GM12878 (cell line): ENCODE results near the gene FRZB. TPM values are rescaled to one million over a fixed set of nuclear protein-coding genes. Genes with fewer than 3 reads are reported as not detected.

Experiments
- ATAC-seq: fragments of 200-7000 bp; cut with Tn5 transposase; 3 replicates; pipeline ENCODE4 v1.9.1; 2020; ENCODE audit warnings: mild to moderate bottlenecking, moderate library complexity
- BruUV-seq: library from RNA; stranded (reverse); fragments of 400-500 nt; replicated peaks from 2 replicates; lab custom pipeline; 2021; lab: Mats Ljungman, UMichigan
- CTCF ChIA-PET: fragments of 300-600 bp; sonication (Branson Sonifier 250); formaldehyde crosslinking; extraction: SDS; loops from one replicate; lab custom pipeline; 2021; ENCODE audit warnings: inconsistent platforms; lab: Yijun Ruan, JAX
- POLR2A ChIA-PET: fragments of 350-600 bp; formaldehyde crosslinking; extraction: SDS; loops from one replicate; lab custom pipeline; 2021; ENCODE audit warnings: inconsistent platforms; lab: Charles Lee
- RAD21 ChIA-PET: fragments of 300-600 bp; sonication (Branson Sonifier 250); formaldehyde crosslinking; loops from one replicate; lab custom pipeline; 2023; ENCODE audit warnings: antibody characterized with exemption; ENCODE audit not compliant: unreplicated experiment; lab: Charles Lee
- SMC1A ChIA-PET: fragments of 300-600 bp; sonication (Branson Sonifier 250); formaldehyde crosslinking; loops from one replicate; lab custom pipeline; 2023; ENCODE audit not compliant: unreplicated experiment, uncharacterized antibody; lab: Charles Lee
- DNase-seq: peaks from one replicate; pipeline ENCODE4 v3.0.0-alpha.2; 2011; ENCODE audit warnings: low read depth, low spot score
- FAIRE-seq: peaks from 3 replicates; lab custom pipeline; 2011; peaks lifted over from hg19 to GRCh38; lab: Jason Lieb, UNC
- H2AFZ ChIP-seq: 2 replicates; pipeline ENCODE4 v1.6.0; 2011; ENCODE audit warnings: low read depth, low read length, control low read depth; ENCODE audit not compliant: control insufficient read depth
- H3K27ac ChIP-seq: 2 replicates; pipeline ENCODE4 v1.5.1; 2011; ENCODE audit warnings: control low read depth; ENCODE audit not compliant: control insufficient read depth, insufficient read depth
- H3K27me3 ChIP-seq, 2 experiments: replicated peaks in 1 of 2; 2 replicates each; pipeline versions ENCODE4 v1.6.0 to v1.6.1; 2011; ENCODE audit warnings: low read length in 1 of 2; ENCODE audit not compliant: control insufficient read depth in 2 of 2, insufficient read depth in 2 of 2
- H3K36me3 ChIP-seq, 2 experiments: 2 replicates each; pipeline ENCODE4 v1.5.1; 2011; ENCODE audit warnings: low read length in 1 of 2; ENCODE audit not compliant: control insufficient read depth in 2 of 2, insufficient read depth in 2 of 2
- H3K4me1 ChIP-seq: 2 replicates; pipeline ENCODE4 v1.6.1; 2011; ENCODE audit warnings: mild to moderate bottlenecking, low read length, moderate library complexity, mixed read lengths; ENCODE audit not compliant: control insufficient read depth, insufficient read depth
- H3K4me2 ChIP-seq: 2 replicates; pipeline ENCODE4 v1.6.0; 2011; ENCODE audit warnings: control low read depth; ENCODE audit not compliant: control insufficient read depth, insufficient read depth
- H3K4me3 ChIP-seq: fragments of 200-600 bp; sonication (generic); 2 replicates; pipeline ENCODE4 v1.5.1; 2016
- H3K79me2 ChIP-seq: 2 replicates; pipeline ENCODE4 v1.6.0; 2011; ENCODE audit warnings: low read length; ENCODE audit not compliant: control insufficient read depth, insufficient read depth
- H3K9ac ChIP-seq: 2 replicates; pipeline ENCODE4 v1.8.0; 2011; ENCODE audit warnings: low read length, control low read depth, mixed read lengths; ENCODE audit not compliant: control insufficient read depth, insufficient read depth
- H3K9me3 ChIP-seq: replicated peaks from 3 replicates; pipeline ENCODE4 v1.5.1; 2011; ENCODE audit warnings: mild to moderate bottlenecking, low read length; ENCODE audit not compliant: control insufficient read depth, insufficient read depth
- H4K20me1 ChIP-seq: 2 replicates; pipeline ENCODE4 v1.6.0; 2011; ENCODE audit not compliant: control insufficient read depth, insufficient read depth
- BACH1 ChIP-seq: fragments of 450-650 bp; IDR thresholded peaks from 2 replicates; pipeline ENCODE4 v1.6.1; 2017; ENCODE audit warnings: mild to moderate bottlenecking, borderline replicate concordance
- IKZF1 ChIP-seq: fragments of 450-650 bp; conservative IDR thresholded peaks from 2 replicates; pipeline ENCODE4 v1.6.1; 2017; ENCODE audit warnings: antibody characterized with exemption, mild to moderate bottlenecking
- KAT2A ChIP-seq: conservative IDR thresholded peaks from 2 replicates; pipeline ENCODE4 v1.6.1; 2011; ENCODE audit warnings: low read depth, low read length; ENCODE audit not compliant: control insufficient read depth
- NFIC ChIP-seq: IDR thresholded peaks from 2 replicates; pipeline ENCODE4 v1.6.1; 2012; ENCODE audit warnings: low read depth, mild to moderate bottlenecking, inconsistent platforms, low read length, moderate library complexity
- RUNX3 ChIP-seq: IDR thresholded peaks from 2 replicates; pipeline ENCODE4 v1.6.1; 2012; ENCODE audit warnings: low read length, inconsistent platforms
- SREBF1 ChIP-seq: IDR thresholded peaks from 2 replicates; pipeline ENCODE4 v1.6.1; 2012; ENCODE audit warnings: mild to moderate bottlenecking, low read length
- WGBS: methylation state at CpG from one replicate; pipeline ENCODE4 v1.1.6; 2016; ENCODE audit warnings: low lambda C conversion rate; ENCODE audit not compliant: insufficient replicate concordance, insufficient coverage; ENCODE audit errors: missing lambda C conversion rate; 5-methylcytosine and 5-hydroxymethylcytosine counted together
- in situ Hi-C: fragments of 300-500 bp; cut with MboI; formaldehyde crosslinking; loops from 9 replicates; pipeline ENCODE4 v1.14.3; 2018; ENCODE audit warnings: mixed read lengths
- intact Hi-C: fragments of 100-400 bp; cut with micrococcal nuclease; formaldehyde crosslinking; loops from one replicate; pipeline ENCODE4 v1.14.2; 2022; ENCODE audit not compliant: unreplicated experiment
- polyA plus RNA-seq, 11 experiments: library from polyadenylated mRNA; depleted of rRNA in 4 of 11; unstranded in 6 of 11; stranded (reverse) in 5 of 11; fragments of >200 nt; fragmentation: Nextera tagmentation in 4 of 11; fragmentation: Illumina TruSeq in 1 of 11; extraction: Ambion mirVana in 4 of 11; extraction: Trizol in 1 of 11; gene quantifications; 1 replicate in 1 of 11; 2 replicates in 10 of 11; pipeline versions ENCODE4 v1.2.1 to v1.2.3, GENCODE V29; 2011 to 2016; ENCODE audit warnings: inconsistent platforms in 2 of 11, missing spikeins in 2 of 11, low read depth in 1 of 11
- total RNA-seq, 4 experiments: library from RNA; depleted of rRNA in 3 of 4; stranded (reverse); fragments of >200 nt in 3 of 4; fragmentation: Illumina TruSeq in 1 of 4; extraction: Trizol in 1 of 4; gene quantifications; 2 replicates each; pipeline versions ENCODE4 v1.2.1 to v1.2.3, GENCODE V29; 2013 to 2021
- TF ChIP-seq, protein P1 (sequence below): IDR thresholded peaks from 2 replicates; pipeline ENCODE4 v1.6.1; 2012; ENCODE audit warnings: mild to moderate bottlenecking, low read depth, low read length
- TF ChIP-seq, protein P2 (sequence below): fragments of 150-350 bp; IDR thresholded peaks from 2 replicates; pipeline ENCODE4 v1.6.1; 2014; ENCODE audit warnings: mild to moderate bottlenecking, low read depth, low read length

FRZB gene
- total and polyA plus RNA-seq, 10 of the 15 experiments (the other 5 are each of a cell fraction or from before 2014, with no cell fraction given), result 0.03 TPM; not detected in 9

DNA sequence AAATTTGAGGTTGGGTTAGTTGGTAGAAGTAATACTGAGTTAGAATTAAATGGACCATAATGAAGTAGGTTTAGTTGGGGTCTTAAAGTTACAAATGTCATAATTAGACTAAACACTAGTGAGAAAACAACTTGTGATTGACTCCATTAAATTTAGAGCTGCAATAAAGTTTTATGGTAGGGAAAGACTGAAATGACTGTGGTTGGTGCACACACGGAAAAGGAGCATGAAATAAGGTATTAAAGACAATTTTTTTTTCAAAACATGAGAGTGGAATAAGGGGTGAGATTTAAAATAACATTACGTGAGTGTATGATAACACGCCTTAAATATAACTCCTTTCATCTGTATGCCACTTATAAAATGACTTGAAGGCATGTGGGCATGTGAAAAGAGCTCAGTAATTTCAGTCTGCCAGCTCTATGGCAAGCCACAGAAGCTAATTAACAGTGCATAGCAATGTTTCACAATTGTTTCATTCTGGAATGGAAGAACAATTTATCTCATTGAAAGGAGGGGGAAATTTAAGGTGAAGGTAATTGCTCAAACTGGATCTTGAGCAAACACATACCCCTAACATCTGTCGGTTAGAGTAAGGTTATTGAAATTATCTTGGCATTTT lies 1.4 kb downstream of the FRZB start:
- POLR2A ChIA-PET, result no interaction called here
- no peak overlapping the region for H3K4me2 ChIP-seq
- H3K79me2 ChIP-seq, result no peaks in the 10 kb centered on the region
- DNase-seq, result no peak
- FAIRE-seq, result no peak
- no peaks in the 10 kb centered on the region for H3K9me3 ChIP-seq
- H2AFZ ChIP-seq, result no peak overlapping the region
- H3K4me3 ChIP-seq, result no peak overlapping the region
- 4% methylated on average over 4 of the region's 4 CpGs for WGBS
- H3K4me1 ChIP-seq, result no peaks in the 10 kb centered on the region
- CTCF ChIA-PET, result no interaction called here
- no peak for TF ChIP-seq KAT2A
- TF ChIP-seq SREBF1, result no peak
- no peak for TF ChIP-seq NFIC
- TF ChIP-seq, protein P1, sequence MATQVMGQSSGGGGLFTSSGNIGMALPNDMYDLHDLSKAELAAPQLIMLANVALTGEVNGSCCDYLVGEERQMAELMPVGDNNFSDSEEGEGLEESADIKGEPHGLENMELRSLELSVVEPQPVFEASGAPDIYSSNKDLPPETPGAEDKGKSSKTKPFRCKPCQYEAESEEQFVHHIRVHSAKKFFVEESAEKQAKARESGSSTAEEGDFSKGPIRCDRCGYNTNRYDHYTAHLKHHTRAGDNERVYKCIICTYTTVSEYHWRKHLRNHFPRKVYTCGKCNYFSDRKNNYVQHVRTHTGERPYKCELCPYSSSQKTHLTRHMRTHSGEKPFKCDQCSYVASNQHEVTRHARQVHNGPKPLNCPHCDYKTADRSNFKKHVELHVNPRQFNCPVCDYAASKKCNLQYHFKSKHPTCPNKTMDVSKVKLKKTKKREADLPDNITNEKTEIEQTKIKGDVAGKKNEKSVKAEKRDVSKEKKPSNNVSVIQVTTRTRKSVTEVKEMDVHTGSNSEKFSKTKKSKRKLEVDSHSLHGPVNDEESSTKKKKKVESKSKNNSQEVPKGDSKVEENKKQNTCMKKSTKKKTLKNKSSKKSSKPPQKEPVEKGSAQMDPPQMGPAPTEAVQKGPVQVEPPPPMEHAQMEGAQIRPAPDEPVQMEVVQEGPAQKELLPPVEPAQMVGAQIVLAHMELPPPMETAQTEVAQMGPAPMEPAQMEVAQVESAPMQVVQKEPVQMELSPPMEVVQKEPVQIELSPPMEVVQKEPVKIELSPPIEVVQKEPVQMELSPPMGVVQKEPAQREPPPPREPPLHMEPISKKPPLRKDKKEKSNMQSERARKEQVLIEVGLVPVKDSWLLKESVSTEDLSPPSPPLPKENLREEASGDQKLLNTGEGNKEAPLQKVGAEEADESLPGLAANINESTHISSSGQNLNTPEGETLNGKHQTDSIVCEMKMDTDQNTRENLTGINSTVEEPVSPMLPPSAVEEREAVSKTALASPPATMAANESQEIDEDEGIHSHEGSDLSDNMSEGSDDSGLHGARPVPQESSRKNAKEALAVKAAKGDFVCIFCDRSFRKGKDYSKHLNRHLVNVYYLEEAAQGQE, result no peak
- TF ChIP-seq, protein P2, sequence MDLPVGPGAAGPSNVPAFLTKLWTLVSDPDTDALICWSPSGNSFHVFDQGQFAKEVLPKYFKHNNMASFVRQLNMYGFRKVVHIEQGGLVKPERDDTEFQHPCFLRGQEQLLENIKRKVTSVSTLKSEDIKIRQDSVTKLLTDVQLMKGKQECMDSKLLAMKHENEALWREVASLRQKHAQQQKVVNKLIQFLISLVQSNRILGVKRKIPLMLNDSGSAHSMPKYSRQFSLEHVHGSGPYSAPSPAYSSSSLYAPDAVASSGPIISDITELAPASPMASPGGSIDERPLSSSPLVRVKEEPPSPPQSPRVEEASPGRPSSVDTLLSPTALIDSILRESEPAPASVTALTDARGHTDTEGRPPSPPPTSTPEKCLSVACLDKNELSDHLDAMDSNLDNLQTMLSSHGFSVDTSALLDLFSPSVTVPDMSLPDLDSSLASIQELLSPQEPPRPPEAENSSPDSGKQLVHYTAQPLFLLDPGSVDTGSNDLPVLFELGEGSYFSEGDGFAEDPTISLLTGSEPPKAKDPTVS, result no peak
- no peak for TF ChIP-seq RUNX3
- TF ChIP-seq BACH1, result no peak
- TF ChIP-seq IKZF1, result no peak
- TF ChIP-seq, all 136 proteins: peak for 0
- RAD21 ChIA-PET, result no interaction called here
- no peak for ATAC-seq
- H3K27ac ChIP-seq, result no peak overlapping the region
- no peak overlapping the region for H3K9ac ChIP-seq
- no TSS peak for BruUV-seq
- no peaks in the 10 kb centered on the region for H4K20me1 ChIP-seq
- H3K36me3 ChIP-seq, result no peaks in the 10 kb centered on the region
- peaks cover 8 to 17% of the 10 kb centered on the region in 2 experiments for H3K27me3 ChIP-seq
- intact Hi-C loops (no loop called here), in situ Hi-C loops (no loop called here)
- SMC1A ChIA-PET, result interaction anchor here (1.9 kb wide), 1 partner anchor 27 kb away, joined by 4 read pairs; no protein-coding TSS in a partner anchor
